CD8-positive, alpha-beta memory T cell (primary cell): ENCODE data around the gene SAPCD2. TPM values are rescaled to one million over a fixed set of nuclear protein-coding genes. Genes with fewer than 3 reads are reported as not detected.

ENCODE experiments used
- CTCF ChIA-PET: fragments of 350-600 bp; sonication (Branson Sonifier 250); formaldehyde crosslinking; loops from one replicate; lab custom pipeline; 2021; ENCODE audit warnings: antibody characterized with exemption; lab: Charles Lee
- POLR2A ChIA-PET: fragments of 350-600 bp; sonication (Branson Sonifier 250); formaldehyde crosslinking; loops from one replicate; lab custom pipeline; 2021; ENCODE audit warnings: antibody characterized with exemption; lab: Charles Lee
- DNase-seq, 5 donors: peaks; one replicate each; pipeline versions ENCODE4 v3.0.0 to v3.0.0-alpha.2; 2020 to 2022; ENCODE audit warnings: mixed read lengths in 1 of 5
- H3K27ac ChIP-seq: one replicate; pipeline ENCODE4 v1.7.0; 2013; ENCODE audit warnings: low read depth, mild to moderate bottlenecking, low read length, moderate library complexity
- H3K27me3 ChIP-seq: 2 replicates; pipeline ENCODE4 v1.7.0; 2013; ENCODE audit warnings: low read length, mild to moderate bottlenecking; ENCODE audit not compliant: insufficient read depth, poor library complexity, severe bottlenecking
- H3K36me3 ChIP-seq: 2 replicates; pipeline ENCODE4 v1.7.0; 2013; ENCODE audit warnings: mild to moderate bottlenecking, low read length, moderate library complexity; ENCODE audit not compliant: insufficient read depth
- H3K4me1 ChIP-seq: 2 replicates; pipeline ENCODE4 v1.7.0; 2013; ENCODE audit warnings: mild to moderate bottlenecking, low read length, moderate library complexity; ENCODE audit not compliant: insufficient read depth
- H3K4me3 ChIP-seq: 2 replicates; pipeline ENCODE4 v1.7.0; 2013; ENCODE audit warnings: mild to moderate bottlenecking, low read length
- H3K9me3 ChIP-seq: 2 replicates; pipeline ENCODE4 v1.7.0; 2013; ENCODE audit warnings: mild to moderate bottlenecking, low read length
- H3K27ac Mint-ChIP-seq, 8 donors: one replicate each; pipeline ENCODE4 v1.8.0; 2020 to 2021; ENCODE audit warnings: mixed read lengths in 8 of 8, mild to moderate bottlenecking in 6 of 8, inconsistent platforms in 3 of 8, moderate library complexity in 3 of 8
- H3K27me3 Mint-ChIP-seq, 2 donors: one replicate each; pipeline ENCODE4 v1.8.0; 2020 to 2021; ENCODE audit warnings: mixed read lengths in 2 of 2, mild to moderate bottlenecking in 1 of 2, moderate library complexity in 1 of 2
- H3K36me3 Mint-ChIP-seq, 3 donors: one replicate each; pipeline ENCODE4 v1.8.0; 2020 to 2021; ENCODE audit warnings: mixed read lengths in 3 of 3, inconsistent platforms in 1 of 3, mild to moderate bottlenecking in 1 of 3
- H3K4me1 Mint-ChIP-seq, 3 donors: one replicate each; pipeline ENCODE4 v1.8.0; 2020 to 2021; ENCODE audit warnings: mixed read lengths in 3 of 3, inconsistent platforms in 1 of 3, mild to moderate bottlenecking in 1 of 3
- H3K4me3 Mint-ChIP-seq, 7 donors: one replicate each; pipeline ENCODE4 v1.8.0; 2020 to 2021; ENCODE audit warnings: mixed read lengths in 7 of 7, mild to moderate bottlenecking in 6 of 7, moderate library complexity in 4 of 7, inconsistent platforms in 2 of 7
- H3K9me3 Mint-ChIP-seq, 5 donors: one replicate each; pipeline ENCODE4 v1.8.0; 2020 to 2022; ENCODE audit warnings: mixed read lengths in 5 of 5, mild to moderate bottlenecking in 3 of 5, moderate library complexity in 2 of 5, inconsistent platforms in 1 of 5
- polyA plus RNA-seq: library from polyadenylated mRNA; unstranded; fragments of 300-500 nt; fragmentation: Illumina TruSeq; gene quantifications from one replicate; pipeline ENCODE4 v1.2.3, GENCODE V29; 2021
- total RNA-seq, 2 experiments: library from RNA; stranded (reverse); gene quantifications; one replicate each; pipeline ENCODE4 v1.2.3, GENCODE V29; 2021

The SAPCD2 gene
- total and polyA plus RNA-seq, 3 experiments from 2014 or later = 0.15 to 12.7 (median 11.5) TPM

DNA sequence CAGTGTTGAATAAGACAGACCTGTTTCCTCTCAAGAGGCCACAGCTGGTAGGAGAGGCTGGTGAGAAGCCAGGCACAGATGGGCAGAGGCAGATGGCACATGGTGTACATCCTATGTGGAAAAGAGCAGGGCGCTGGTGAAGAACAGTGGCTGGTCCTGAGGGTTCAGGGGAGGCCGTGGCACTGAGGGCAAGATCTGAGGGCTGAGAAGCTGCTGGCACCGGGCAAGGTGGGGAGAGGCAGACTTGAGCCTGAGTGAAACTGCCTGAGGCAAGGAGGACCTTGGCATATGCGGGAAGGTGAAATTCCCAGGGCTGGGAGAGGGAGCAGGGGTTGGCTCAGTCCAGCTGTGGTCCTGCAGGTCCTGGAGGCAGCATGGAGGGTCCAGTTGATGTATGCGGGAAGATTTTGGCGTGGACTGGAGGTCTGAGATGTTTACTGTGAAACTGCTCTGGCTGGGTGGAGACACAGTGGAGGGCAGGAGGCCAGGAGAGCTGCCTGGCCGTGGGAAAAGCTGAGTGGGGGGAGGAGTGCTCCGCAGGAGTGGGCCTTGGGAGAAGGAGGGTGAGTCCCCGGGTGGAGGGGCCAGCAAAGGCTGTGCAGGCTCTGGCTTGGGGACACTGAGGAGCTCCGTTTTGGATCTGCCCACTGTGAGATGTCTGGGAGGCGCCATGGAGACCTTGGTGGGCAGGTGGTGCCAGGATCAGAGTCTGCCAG is 19.0 kb upstream of the SAPCD2 start:
- H3K27ac ChIP-seq = no peak overlapping the region
- H3K4me1 Mint-ChIP-seq = peaks cover 24 to 45% (median 30%) of the 10 kb centered on the region in 3 donors
- H3K36me3 Mint-ChIP-seq = peaks cover 0 to 58% (median 13%) of the 10 kb centered on the region in 3 donors
- no peaks in the 10 kb centered on the region for H3K27me3 Mint-ChIP-seq
- peaks cover 9% of the 10 kb centered on the region for H3K36me3 ChIP-seq
- no peak for DNase-seq
- H3K27me3 ChIP-seq = no peaks in the 10 kb centered on the region
- ChIA-PET POLR2A (no interaction called here), CTCF (interaction anchor here (1.0 to 1.7 kb wide), 3 partner anchors 22 to 54 kb away, joined by 4 to 6 read pairs (median 4); no protein-coding TSS in a partner anchor)
- peak overlapping the region in 6 of 8 donors; percentile 66 to 84 (median 70) for H3K27ac Mint-ChIP-seq
- no peaks in the 10 kb centered on the region for H3K9me3 Mint-ChIP-seq
- no peak overlapping the region for H3K4me3 ChIP-seq
- peak overlapping the region in 4 of 7 donors; percentile 19 to 89 (median 54) for H3K4me3 Mint-ChIP-seq
- no peaks in the 10 kb centered on the region for H3K9me3 ChIP-seq
- peaks cover 19% of the 10 kb centered on the region for H3K4me1 ChIP-seq

- H3K27ac Mint-ChIP-seq = peak overlapping the region; percentile 86 to 97 (median 95)
- peak overlapping the region; percentile 88 for H3K4me3 ChIP-seq
- peaks cover 21 to 41% (median 29%) of the 10 kb centered on the region in 3 donors for H3K4me1 Mint-ChIP-seq
- H3K36me3 ChIP-seq = peaks cover 9% of the 10 kb centered on the region
- H3K27me3 Mint-ChIP-seq = no peaks in the 10 kb centered on the region
- peaks cover 0 to 56% (median 10%) of the 10 kb centered on the region in 3 donors for H3K36me3 Mint-ChIP-seq
- H3K9me3 ChIP-seq = no peaks in the 10 kb centered on the region
- H3K4me3 Mint-ChIP-seq = peak overlapping the region; percentile 84 to 92 (median 89)
- H3K27me3 ChIP-seq = no peaks in the 10 kb centered on the region
- POLR2A ChIA-PET = no interaction called here
- peaks cover 19% of the 10 kb centered on the region for H3K4me1 ChIP-seq
- DNase-seq = no peak
- CTCF ChIA-PET = interaction anchor here (1.0 to 1.7 kb wide), 4 partner anchors 20 to 53 kb away, joined by 4 to 6 read pairs (median 6); partner anchors contain the start of gene NPDC1
- no peaks in the 10 kb centered on the region for H3K9me3 Mint-ChIP-seq
- no peak overlapping the region for H3K27ac ChIP-seq
These were observed 17.8 kb upstream of the SAPCD2 start for GRCh38 chr9:137088121-137088520.

GRCh38 chr9:137087409-137087925 is 17.1 kb upstream of the SAPCD2 start:
- Mint-ChIP-seq H3K27ac (peak overlapping the region; percentile 86 to 97 (median 95)), H3K9me3 (no peaks in the 10 kb centered on the region), H3K4me1 (peaks cover 21 to 41% (median 25%) of the 10 kb centered on the region in 3 donors), H3K4me3 (peak overlapping the region; percentile 84 to 92 (median 89)), H3K27me3 (no peaks in the 10 kb centered on the region), H3K36me3 (peaks cover 0 to 53% (median 7%) of the 10 kb centered on the region in 3 donors)
- Histone ChIP-seq H3K9me3 (no peaks in the 10 kb centered on the region), H3K4me3 (peak overlapping the region; percentile 88), H3K27me3 (no peaks in the 10 kb centered on the region), H3K36me3 (peaks cover 9% of the 10 kb centered on the region), H3K4me1 (peaks cover 19% of the 10 kb centered on the region), H3K27ac (peak overlapping the region; percentile 86)
- DNase-seq = no peak
- CTCF ChIA-PET = interaction anchor here (0.9 to 2.5 kb wide), 11 partner anchors 8 to 240 kb away, joined by 3 to 29 read pairs (median 5); partner anchors contain the start of genes FUT7, NPDC1, RNF224 and SAPCD2
- POLR2A ChIA-PET = interaction anchor here (0.8 to 3.0 kb wide), 17 partner anchors 8 to 359 kb away, joined by 3 to 45 read pairs (median 5); partner anchors contain the start of genes DPP7, SAPCD2, TMEM141 and TRAF2

DNA sequence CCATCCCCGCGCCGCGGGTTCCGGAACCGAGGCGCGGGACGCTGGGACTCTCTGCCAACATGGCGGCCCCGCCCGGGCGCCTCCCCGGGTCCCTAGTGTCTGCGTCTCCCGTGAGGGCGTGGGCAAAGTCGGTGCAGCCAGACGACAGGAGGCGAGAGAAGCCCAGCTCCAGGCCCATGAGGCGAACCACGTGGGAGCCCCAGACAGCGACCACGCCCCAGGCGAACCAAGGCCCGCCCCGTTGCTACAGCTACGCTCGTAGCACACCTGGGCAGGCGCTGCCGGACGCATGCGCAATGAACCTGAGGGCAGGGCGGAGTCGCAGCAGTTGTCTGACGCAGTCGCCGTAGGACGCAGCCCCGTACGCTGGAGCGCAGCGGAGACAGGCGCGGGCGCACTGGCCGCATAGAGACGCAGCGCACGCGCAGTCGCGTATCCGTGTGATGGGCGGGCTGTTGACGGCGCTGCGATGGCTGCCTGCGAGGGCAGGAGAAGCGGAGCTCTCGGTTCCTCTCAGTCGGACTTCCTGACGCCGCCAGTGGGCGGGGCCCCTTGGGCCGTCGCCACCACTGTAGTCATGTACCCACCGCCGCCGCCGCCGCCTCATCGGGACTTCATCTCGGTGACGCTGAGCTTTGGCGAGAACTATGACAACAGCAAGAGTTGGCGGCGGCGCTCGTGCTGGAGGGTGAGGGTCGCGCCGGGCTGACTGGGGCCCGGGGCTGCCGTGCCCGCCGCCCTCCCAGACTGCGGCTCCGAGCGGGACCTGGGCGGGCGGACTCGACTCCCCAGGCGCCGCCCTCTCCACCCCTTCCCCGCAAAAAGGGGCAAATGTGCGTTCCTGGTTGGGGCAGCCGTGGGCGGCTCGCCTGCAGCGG is 16.4 kb upstream of the SAPCD2 start, which contains the start of gene MAN1B1:
Gene MAN1B1 (plus strand): TSS at position 455 of the 878 bp plus-strand sequence. CDS start 15 bp downstream, at position 470.
- H3K36me3 ChIP-seq = peaks cover 6% of the 10 kb centered on the region
- peak within 1 kb of the TSS; percentile 86 to 99 (median 96) for H3K27ac Mint-ChIP-seq
- POLR2A ChIA-PET = interaction anchor here (0.8 to 3.0 kb wide), 21 partner anchors 9 to 548 kb away, joined by 3 to 45 read pairs (median 5); partner anchors contain the start of genes CCDC183, DPP7, SAPCD2 and TMEM141
- peak; percentile 99 to 100 (median 99) for DNase-seq
- peaks cover 0 to 51% (median 5%) of the 10 kb centered on the region in 3 donors for H3K36me3 Mint-ChIP-seq
- CTCF ChIA-PET = interaction anchor here (0.9 to 2.5 kb wide), 19 partner anchors 9 to 293 kb away, joined by 3 to 29 read pairs (median 4); partner anchors contain the start of genes ABCA2, FUT7, NPDC1 and RNF224
- H3K4me3 ChIP-seq = peak within 1 kb of the TSS; percentile 88
- peaks cover 19% of the 10 kb centered on the region for H3K4me1 ChIP-seq
- H3K27me3 ChIP-seq = no peaks in the 10 kb centered on the region
- H3K4me1 Mint-ChIP-seq = peaks cover 21 to 41% (median 23%) of the 10 kb centered on the region in 3 donors
- H3K4me3 Mint-ChIP-seq = peak within 1 kb of the TSS; percentile 86 to 93 (median 89)
- H3K9me3 ChIP-seq = no peaks in the 10 kb centered on the region
- H3K27me3 Mint-ChIP-seq = no peaks in the 10 kb centered on the region
- H3K9me3 Mint-ChIP-seq = no peaks in the 10 kb centered on the region
- peak within 1 kb of the TSS; percentile 86 for H3K27ac ChIP-seq

DNA sequence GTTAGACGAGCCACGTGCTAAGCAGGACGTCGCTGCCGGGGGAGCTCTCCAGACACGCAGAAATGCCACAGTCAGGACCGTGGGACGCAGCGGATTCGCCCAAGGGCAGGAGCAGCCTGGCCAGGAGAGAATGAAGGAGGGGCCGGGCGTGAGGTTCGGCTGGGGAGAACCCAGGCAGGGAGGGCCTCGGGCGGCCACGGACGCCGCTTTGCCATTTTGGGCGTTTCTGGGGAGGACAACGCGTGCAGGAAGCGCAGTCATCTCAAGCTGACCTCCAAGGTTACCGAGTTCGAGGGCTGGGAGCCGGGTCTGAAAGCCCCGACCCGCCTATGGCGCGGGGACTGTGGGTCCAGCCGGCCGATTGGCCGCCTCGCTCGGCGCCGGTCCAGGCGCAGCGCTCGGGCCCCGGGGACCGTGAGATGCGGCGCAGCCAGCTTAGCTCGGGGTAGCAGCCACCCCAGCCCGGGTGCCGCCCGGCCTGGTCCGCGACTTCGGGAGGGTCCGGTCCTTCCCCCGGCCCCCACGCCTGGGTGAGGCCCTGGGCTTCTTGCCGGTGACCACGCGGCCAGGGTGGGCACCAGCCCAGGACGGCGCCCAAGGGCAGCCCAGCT is 15.7 kb upstream of the SAPCD2 start:
- no peaks in the 10 kb centered on the region for H3K9me3 ChIP-seq
- CTCF ChIA-PET = interaction anchor here (1.0 to 2.5 kb wide), 18 partner anchors 10 to 292 kb away, joined by 3 to 29 read pairs (median 4); partner anchors contain the start of genes ABCA2, FUT7, NPDC1 and RNF224
- no peaks in the 10 kb centered on the region for H3K27me3 Mint-ChIP-seq
- H3K4me1 Mint-ChIP-seq = peaks cover 21 to 41% (median 23%) of the 10 kb centered on the region in 3 donors
- no peak for DNase-seq
- POLR2A ChIA-PET = interaction anchor here (0.8 to 3.0 kb wide), 17 partner anchors 9 to 547 kb away, joined by 3 to 45 read pairs (median 5); partner anchors contain the start of genes CCDC183, DPP7, SAPCD2 and TMEM141
- peak overlapping the region; percentile 83 to 93 (median 87) for H3K4me3 Mint-ChIP-seq
- H3K36me3 ChIP-seq = peaks cover 4% of the 10 kb centered on the region
- no peaks in the 10 kb centered on the region for H3K27me3 ChIP-seq
- peak overlapping the region; percentile 86 to 99 (median 94) for H3K27ac Mint-ChIP-seq
- peak overlapping the region; percentile 86 for H3K27ac ChIP-seq
- peaks cover 0 to 51% (median 5%) of the 10 kb centered on the region in 3 donors for H3K36me3 Mint-ChIP-seq
- peaks cover 19% of the 10 kb centered on the region for H3K4me1 ChIP-seq
- H3K9me3 Mint-ChIP-seq = no peaks in the 10 kb centered on the region
- peak overlapping the region; percentile 76 for H3K4me3 ChIP-seq

- Mint-ChIP-seq H3K27me3 (no peaks in the 10 kb centered on the region), H3K36me3 (peaks cover 0 to 42% (median 4%) of the 10 kb centered on the region in 3 donors), H3K9me3 (no peaks in the 10 kb centered on the region), H3K4me3 (peak overlapping the region in 2 of 7 donors; percentile 15 to 73), H3K4me1 (peaks cover 21 to 39% (median 25%) of the 10 kb centered on the region in 3 donors), H3K27ac (no peak overlapping the region)
- no peaks in the 10 kb centered on the region for H3K9me3 ChIP-seq
- no peaks in the 10 kb centered on the region for H3K27me3 ChIP-seq
- POLR2A ChIA-PET = interaction anchor here (1.3 to 3.0 kb wide), 2 partner anchors 11 to 14 kb away, joined by 4 to 29 read pairs; partner anchors contain the start of gene SAPCD2
- H3K36me3 ChIP-seq = peaks cover 3% of the 10 kb centered on the region
- H3K4me1 ChIP-seq = peaks cover 19% of the 10 kb centered on the region
- H3K4me3 ChIP-seq = no peak overlapping the region
- H3K27ac ChIP-seq = no peak overlapping the region
- CTCF ChIA-PET = interaction anchor here (1.0 to 2.5 kb wide), 2 partner anchors 14 to 20 kb away, joined by 3 to 8 read pairs; partner anchors contain the start of gene SAPCD2
- DNase-seq = no peak
These were observed 14.2 kb upstream of the SAPCD2 start for GRCh38 chr9:137084526-137084925.
